Fibroblast of gingiva (primary cell): ENCODE measurements around the gene HORMAD2.
"Not testable (repeated sequence)": the region's sequence is repeated elsewhere in the genome, so short reads cannot be mapped to it uniquely, and the experiment has no call there.

Source experiments
- DNase-seq: peaks from one replicate; pipeline ENCODE4 v3.0.0-alpha.2; 2011; ENCODE audit warnings: low read depth

HORMAD2 gene

DNA sequence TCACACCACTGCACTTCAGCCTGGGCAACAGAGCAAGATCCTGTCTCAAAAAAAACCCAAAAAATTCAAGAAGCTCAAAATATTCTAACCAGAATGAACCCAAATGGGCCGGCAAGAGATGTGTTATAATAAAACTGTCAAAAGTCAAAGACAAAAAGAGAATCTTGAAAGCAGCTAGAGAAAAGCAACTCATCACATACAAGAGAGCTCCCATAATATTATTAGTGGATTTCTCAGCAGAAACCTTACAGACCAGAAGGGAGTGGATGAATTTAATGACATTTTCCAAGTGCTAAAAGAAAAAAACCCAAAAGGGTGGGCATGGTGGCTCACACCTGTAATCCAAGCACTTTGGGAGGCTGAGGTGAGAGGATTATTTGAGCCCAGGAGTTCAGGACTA, 22.9 kb upstream of the HORMAD2 start:
- DNase-seq = no peak

GRCh38 chr22:30059346-30060020, 20.8 kb upstream of the HORMAD2 start:
- DNase-seq = not testable (repeated sequence)

GRCh38 chr22:30061094-30061493, 19.2 kb upstream of the HORMAD2 start:
- not testable (repeated sequence) for DNase-seq

DNA sequence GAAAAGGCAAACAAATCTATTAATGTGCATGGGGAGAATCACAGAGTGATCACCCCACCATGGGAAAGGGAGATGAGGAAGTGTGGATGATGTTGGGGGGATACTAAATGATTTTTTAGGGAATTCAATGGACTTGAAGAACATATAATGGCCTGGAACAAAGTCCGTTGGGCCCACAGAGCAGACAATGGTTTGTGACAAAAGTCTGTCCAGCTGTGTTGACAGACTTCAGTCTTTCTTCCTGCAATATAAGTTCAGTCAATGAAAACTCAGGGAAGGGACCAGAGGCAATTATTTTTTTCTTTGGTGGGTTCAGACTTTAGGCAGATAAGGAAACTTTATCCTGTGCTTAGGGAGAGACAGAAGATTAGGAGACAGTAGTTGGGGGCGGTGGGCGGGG, 18.0 kb upstream of the HORMAD2 start:
- no peak for DNase-seq

DNA sequence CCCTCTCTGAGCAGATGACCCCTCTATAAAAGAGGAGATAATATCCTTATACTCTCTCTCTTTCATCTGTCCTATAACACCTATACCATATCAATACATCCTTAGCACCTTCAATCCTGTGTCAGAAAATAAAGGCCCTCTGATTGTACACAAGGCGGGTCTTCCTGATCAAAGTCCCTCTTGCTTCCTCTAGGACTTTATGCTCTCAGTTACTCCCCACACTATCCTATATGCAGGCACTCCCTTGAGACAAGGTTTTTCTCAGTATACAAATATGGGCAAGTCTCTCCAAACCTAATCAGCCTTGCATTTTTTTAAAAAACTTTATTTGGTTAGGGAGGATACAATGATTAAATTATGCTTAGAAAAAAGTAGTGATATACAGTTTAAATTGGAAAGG, 17.3 kb upstream of the HORMAD2 start:
- no peak for DNase-seq

GRCh38 chr22:30064172-30064571, 16.1 kb upstream of the HORMAD2 start:
- no peak for DNase-seq

DNA sequence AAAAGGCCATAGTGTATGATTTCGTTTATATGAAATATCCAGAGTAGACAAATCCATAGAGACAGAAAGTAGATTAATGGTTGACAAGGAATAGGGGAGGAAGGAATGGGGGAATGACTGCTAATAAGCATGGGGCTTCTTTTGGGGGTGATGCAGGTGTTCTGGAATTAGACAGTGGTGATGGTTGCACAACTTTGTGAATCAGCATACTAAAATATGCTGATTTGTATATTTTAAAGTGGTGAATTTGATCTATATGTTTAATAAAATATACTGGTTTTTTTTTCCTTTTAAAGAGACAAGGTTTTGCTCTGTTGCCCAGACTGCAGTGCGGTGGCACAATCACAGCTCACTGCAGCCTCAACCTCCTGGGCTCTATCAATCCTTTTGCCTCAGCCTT, 6.5 kb upstream of the HORMAD2 start:
- DNase-seq = no peak

DNA sequence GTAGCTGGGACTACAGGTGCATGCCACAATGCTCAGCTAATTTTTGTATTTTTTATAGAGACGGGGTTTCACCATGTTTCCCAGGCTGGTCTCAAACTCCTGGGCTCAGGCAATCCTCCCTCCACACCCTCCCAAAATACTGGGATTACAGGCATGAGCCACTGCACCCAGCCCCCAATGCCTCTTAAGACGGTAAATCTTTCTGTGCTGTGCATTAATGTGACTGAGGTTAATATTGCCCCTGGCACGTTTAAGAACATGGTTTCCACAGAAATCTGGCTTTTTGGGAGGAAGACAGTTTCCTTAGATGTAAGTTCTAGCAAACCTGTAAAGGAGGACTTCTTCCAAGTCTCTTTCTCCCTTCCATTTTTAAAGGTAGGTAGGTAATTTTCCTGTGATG, 6.1 kb upstream of the HORMAD2 start:
- DNase-seq = no peak

DNA sequence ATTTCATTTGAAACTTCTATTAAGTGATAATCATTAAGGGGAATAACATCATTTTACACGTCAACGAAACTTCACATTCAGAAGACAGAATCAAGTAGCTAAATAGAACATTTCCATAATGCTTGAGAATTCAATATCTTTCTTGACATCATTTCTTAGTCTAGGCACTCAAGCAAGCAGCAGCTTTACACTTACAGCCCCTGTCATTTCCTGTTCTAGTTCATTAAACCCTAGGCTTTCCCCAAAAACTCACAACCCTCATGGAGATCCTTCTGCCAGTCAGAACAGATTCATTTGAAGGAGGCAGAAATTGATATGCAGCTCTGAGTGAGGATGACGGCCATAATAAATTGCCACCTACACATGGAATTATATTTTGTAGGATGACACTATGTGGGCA, 5.3 kb upstream of the HORMAD2 start:
- DNase-seq = no peak

DNA sequence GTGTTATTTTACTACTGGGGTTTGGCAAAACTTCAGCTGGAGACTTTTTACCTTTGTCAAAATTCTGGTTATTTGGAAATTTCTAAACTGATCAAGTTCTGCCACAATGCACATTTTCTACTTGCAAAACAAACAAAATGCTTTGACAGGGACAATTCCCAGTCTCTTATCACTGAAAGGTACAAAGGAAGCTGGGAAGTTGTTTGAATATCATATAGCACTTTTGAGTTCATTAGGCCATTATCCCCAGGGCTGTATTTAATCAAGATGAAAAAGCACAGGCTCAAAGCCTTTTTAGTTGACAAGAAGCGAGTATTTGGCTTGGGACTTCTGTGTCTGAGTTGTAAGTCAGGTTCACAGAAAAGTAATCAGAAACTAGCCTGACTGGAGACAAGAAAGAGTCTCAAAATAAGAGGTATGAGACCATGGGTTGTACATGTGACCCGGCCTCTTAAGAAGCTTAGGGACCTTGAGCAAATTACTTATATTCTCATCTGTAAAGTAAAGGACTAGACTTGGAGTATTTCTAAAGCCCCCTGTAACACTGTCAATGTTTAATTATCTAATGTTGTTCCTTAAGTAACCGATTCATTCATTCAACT, 2.9 kb upstream of the HORMAD2 start:
- no peak for DNase-seq

DNA sequence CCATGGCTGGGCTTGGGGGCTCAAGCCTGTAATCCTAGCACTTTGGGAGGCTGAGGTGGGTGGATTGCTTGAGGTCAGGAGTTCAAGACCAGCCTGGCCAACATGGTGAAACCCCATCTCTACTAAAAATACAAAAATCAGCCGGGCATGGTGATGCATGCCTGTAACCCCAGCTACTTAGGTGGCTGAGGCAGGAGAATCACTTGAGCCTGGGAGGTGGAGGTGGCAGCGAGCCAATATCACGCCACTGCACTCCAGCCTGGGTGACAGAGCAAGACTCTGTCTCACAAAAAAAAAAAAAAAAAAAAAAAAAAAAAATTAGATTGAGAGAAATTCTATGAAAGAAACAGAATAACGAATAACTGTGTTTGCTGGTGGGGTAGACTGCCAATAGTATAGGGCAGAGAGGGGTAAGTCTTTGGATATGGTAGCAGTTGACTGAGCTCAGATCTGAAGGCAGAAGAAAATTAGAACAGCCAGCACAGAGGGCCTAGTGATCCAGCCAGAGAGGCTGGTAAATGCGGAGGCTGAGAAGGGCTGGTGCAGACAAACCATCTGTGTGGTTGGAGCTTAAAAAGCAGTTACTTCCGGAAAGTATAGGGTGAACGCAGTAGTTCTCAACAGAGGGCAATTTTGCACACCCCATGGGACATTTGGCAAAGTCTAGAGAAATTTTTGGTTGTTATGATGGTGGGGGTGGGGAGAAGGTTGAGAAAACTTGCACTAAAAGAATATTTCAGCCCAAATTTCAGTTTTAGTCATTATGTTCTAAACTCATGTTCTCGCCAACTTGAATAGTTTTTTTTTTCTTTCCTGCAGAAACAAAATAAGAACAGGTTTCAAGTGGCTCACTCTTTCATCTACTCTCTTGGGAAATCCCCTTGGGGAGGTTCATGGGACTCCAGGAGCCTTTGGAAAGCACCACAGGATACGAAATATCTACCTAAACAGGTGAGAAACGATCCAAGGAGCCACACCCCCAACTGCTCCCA, 1.6 kb upstream of the HORMAD2 start:
- no peak for DNase-seq

DNA sequence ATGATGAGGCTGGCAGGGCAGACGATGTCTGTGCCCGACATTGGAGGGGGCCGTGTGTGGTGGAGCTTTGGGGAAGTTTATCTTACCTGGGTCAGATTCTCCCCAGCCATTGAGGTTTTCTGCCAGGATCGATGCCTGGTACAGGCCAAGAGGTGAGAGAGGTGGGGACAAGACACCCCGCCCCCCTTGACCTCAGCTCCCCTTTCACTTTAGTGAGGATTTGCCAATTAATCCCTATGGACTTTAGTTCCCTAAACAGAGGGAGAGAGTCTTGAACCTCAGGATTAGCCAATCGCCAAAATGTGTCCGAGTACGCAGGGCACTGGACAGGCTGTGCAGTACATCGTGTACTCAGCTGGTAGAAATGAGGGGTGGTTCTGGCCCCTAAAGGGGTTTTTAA, 541 bp downstream of the HORMAD2 start:
- no peak for DNase-seq

DNA sequence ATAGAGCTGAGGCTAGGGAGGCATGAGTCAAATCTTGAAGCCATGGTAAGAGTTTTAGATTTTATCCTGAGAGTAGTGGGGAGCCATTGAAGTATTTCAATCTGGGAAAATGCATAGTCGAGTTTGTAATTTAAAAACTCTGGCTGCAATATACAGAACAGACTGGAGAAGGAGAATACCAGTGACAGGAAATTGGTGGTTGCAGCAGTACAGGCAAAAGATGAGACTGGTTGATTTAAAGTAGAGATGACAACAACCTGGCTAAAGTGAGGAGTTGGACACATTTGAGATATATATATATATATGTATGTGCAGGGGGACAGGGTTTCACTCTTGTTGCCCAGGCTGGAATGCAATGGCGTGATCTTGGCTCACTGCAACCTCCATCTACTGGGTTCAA, 6.2 kb downstream of the HORMAD2 start:
- DNase-seq = no peak

GRCh38 chr22:30087037-30087436, 6.8 kb downstream of the HORMAD2 start:
- DNase-seq = not testable (repeated sequence)

GRCh38 chr22:30087611-30088010, 7.3 kb downstream of the HORMAD2 start:
- no peak for DNase-seq

DNA sequence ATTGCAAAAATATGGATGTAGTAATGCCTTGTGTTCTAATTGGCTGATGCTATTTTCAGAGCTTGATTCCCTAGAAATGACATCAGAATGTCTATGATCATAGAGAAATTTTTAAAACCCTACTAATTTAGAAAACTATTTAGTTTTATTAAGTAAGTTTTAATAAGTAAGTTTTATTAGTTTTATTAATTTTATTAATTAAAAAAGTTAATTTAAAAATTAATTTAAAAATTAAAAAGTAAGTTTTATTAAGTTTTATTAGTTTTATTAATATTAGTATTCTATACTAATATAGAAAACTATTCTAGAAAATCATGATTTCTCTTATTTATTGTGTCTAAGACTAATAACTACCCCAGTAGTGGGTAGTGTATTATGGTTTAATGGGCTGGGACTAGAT, 8.2 kb downstream of the HORMAD2 start:
- DNase-seq = no peak

GRCh38 chr22:30089655-30089974, 9.4 kb downstream of the HORMAD2 start:
- no peak for DNase-seq

- DNase-seq = no peak
Measured at GRCh38 chr22:30092686-30093085, 12.4 kb downstream of the HORMAD2 start.

DNA sequence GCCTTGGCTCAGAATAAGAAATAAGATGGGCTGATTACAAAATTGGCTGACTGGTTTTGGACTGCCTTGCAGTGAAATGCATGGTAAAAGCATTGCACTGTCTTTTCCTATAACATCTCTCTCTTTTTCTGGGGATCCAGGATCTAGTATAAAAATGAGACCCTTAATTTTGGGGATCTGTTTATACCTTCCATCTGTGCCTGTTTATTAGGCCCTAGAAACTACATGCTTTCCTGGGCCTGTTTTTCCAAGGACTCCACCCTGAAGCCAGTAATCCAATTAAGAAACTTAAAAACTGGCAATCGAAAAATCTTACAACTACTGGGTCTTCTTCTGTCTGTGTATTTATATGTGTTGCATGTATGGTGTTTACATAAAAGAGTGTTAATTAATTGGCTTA, 14.5 kb downstream of the HORMAD2 start:
- DNase-seq = no peak

DNA sequence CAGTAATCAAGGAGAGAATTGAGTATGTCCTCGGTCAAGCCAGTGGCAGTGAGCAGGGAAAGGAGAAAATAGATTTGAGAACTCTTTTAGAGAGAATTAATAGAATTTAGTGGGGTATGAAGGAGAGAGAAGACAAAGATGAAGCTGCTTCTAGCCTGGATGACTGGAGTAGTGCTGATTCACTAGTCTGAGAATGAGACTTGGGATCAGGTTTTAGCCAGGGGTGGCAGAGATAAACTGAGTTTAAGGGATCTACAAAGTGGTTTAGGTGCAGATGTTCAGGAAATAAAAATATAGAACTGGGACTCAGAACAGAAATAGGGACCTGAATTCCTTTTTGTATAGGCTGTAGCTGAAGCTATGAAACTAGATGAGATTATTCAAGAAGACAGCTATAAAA, 17.6 kb downstream of the HORMAD2 start:
- no peak for DNase-seq

GRCh38 chr22:30100770-30101169, 20.5 kb downstream of the HORMAD2 start:
- DNase-seq = not testable (repeated sequence)

GRCh38 chr22:30104501-30105156, 24.4 kb downstream of the HORMAD2 start:
- no peak for DNase-seq

DNA sequence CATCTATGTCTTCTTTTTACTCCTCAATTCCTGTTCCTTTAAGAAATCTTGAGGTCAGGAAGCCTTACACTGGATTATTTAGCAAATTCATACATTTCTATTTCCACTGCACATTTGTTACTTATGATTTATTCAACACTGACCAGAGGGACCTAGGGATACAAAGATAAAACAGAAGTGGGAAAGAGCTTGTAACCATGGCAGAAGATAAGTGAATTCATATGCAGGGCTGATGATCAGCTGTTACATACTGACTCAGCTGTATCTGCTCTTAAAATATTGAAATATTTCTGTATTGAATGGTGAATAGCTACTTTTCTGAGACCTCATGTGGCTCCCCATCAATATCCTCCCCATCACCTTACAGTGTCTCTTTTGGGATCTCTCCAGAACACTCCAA, 25.2 kb downstream of the HORMAD2 start:
- no peak for DNase-seq
